ENCODE data around the gene NDUFAF3. TPM values are rescaled to one million over a fixed set of nuclear protein-coding genes. Genes with fewer than 3 reads are reported as not detected.

NDUFAF3 gene
- total RNA-seq, 1 experiment from 2014 or later = 40.7 TPM

DNA sequence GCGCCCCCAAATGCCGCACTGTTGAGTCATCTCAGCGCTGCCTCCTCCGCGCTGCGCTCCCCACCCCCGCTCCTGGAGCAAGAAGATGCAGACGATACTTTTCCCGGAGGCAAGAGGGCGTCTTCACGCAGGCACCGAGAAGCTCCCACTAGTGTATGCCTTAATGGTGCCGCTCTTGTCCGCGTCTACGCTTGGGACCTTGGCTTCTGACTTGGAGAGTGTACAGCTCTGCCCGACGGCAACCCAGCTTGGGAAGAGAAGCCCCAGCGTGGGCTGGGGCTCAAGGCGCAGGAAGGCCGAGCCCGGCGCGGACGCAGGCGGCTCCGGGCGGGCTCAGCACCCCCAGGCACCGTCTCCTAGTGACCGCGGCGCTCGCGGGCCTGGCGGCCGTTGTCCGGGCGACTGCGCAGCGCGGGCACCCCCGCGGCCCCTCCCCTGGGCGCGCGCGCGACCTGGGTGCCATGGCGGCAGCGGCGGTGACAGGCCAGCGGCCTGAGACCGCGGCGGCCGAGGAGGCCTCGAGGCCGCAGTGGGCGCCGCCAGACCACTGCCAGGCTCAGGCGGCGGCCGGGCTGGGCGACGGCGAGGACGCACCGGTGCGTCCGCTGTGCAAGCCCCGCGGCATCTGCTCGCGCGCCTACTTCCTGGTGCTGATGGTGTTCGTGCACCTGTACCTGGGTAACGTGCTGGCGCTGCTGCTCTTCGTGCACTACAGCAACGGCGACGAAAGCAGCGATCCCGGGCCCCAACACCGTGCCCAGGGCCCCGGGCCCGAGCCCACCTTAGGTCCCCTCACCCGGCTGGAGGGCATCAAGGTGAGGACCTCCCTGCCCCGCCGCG is 31.9 kb upstream of the NDUFAF3 start, which contains the start of gene P4HTM:
Gene P4HTM, plus strand, starts transcription at position 446 of the 840 bp plus-strand sequence. Its CDS starts 16 bp downstream, at position 462.
- Histone ChIP-seq H3T11ph (ENCODE audit: low read length) (no peak within 1 kb of the TSS), H3K9ac (ENCODE audit: extremely low read depth, insufficient read length, low read length) (peak within 1 kb of the TSS; percentile 86), H2BK120ac (ENCODE audit: low read depth, low read length, poor library complexity, severe bottlenecking) (no peak within 1 kb of the TSS), H4K91ac (ENCODE audit: insufficient read length, low read depth, low read length) (no peak within 1 kb of the TSS), H2AK5ac (ENCODE audit: insufficient read length, low read length) (no peak within 1 kb of the TSS), H2BK20ac (ENCODE audit: low read depth, low read length, poor library complexity, severe bottlenecking) (no peak within 1 kb of the TSS), H3K23ac (ENCODE audit: insufficient read length, low read depth, low read length) (no peak within 1 kb of the TSS), H3K9me3 (ENCODE audit: control insufficient read depth, low read depth, low read length) (no peaks in the 10 kb centered on the region), H3K14ac (ENCODE audit: insufficient read depth, low read length) (peak within 1 kb of the TSS; percentile 94), H3K23me2 (ENCODE audit: insufficient read length, low read depth, low read length, poor library complexity, severe bottlenecking) (peaks cover 21% of the 10 kb centered on the region), H2BK12ac (ENCODE audit: insufficient read length, low read depth, low read length) (no peak within 1 kb of the TSS), H4K8ac (replicated peaks; ENCODE audit: insufficient read length, low read depth, low read length) (no peak within 1 kb of the TSS), H2BK15ac (ENCODE audit: low read depth, low read length) (no peak within 1 kb of the TSS), H3K27ac (ENCODE audit: insufficient read length, low read depth, low read length) (no peak within 1 kb of the TSS), H2AFZ (ENCODE audit: low read length) (no peak within 1 kb of the TSS), H3K4me1 (ENCODE audit: insufficient read depth, low read length) (peaks cover 11% of the 10 kb centered on the region; the same call in 1 of the 2 replicates), H4K5ac (ENCODE audit: insufficient read length, low read depth, low read length) (peak within 1 kb of the TSS; percentile 79), H4K20me1 (ENCODE audit: control insufficient read depth, insufficient read depth, insufficient read length) (no peaks in the 10 kb centered on the region), H3K18ac (ENCODE audit: insufficient read length, low read depth, low read length) (peak within 1 kb of the TSS; percentile 95), H3K4ac (ENCODE audit: low read depth, low read length) (no peak within 1 kb of the TSS), H3K27me3 (ENCODE audit: insufficient read depth, low read length) (no peaks in the 10 kb centered on the region), H3K4me2 (ENCODE audit: insufficient read depth, insufficient read length, low read length) (peak within 1 kb of the TSS; percentile 90), H3K79me2 (ENCODE audit: insufficient read depth, low read length) (no peaks in the 10 kb centered on the region; the same call in 1 of the 2 replicates), H2BK5ac (ENCODE audit: insufficient read length, low read length) (no peak within 1 kb of the TSS), H3K56ac (ENCODE audit: insufficient read length, low read depth, low read length) (no peak within 1 kb of the TSS), H3K79me1 (ENCODE audit: insufficient read depth, low read depth, low read length, poor library complexity, severe bottlenecking) (no peaks in the 10 kb centered on the region)
- no CpG with 5 or more reads among the region's 91 CpGs for WGBS (ENCODE audit: extremely low coverage, insufficient read length, low lambda C conversion rate)
- H3K27me3 Mint-ChIP-seq (ENCODE audit: low read depth) = no peaks in the 10 kb centered on the region; the same call in 1 of the 2 replicates
- peak; percentile 89 for DNase-seq
- peak within 1 kb of the TSS; percentile 88 to 94 for H3K4me3 Mint-ChIP-seq
- peak within 1 kb of the TSS; percentile 87 to 97 (median 91) for H3K27ac Mint-ChIP-seq
- H3K4me1 Mint-ChIP-seq = peaks cover 20 to 21% of the 10 kb centered on the region in 2 experiments
- TF ChIP-seq, protein P1, sequence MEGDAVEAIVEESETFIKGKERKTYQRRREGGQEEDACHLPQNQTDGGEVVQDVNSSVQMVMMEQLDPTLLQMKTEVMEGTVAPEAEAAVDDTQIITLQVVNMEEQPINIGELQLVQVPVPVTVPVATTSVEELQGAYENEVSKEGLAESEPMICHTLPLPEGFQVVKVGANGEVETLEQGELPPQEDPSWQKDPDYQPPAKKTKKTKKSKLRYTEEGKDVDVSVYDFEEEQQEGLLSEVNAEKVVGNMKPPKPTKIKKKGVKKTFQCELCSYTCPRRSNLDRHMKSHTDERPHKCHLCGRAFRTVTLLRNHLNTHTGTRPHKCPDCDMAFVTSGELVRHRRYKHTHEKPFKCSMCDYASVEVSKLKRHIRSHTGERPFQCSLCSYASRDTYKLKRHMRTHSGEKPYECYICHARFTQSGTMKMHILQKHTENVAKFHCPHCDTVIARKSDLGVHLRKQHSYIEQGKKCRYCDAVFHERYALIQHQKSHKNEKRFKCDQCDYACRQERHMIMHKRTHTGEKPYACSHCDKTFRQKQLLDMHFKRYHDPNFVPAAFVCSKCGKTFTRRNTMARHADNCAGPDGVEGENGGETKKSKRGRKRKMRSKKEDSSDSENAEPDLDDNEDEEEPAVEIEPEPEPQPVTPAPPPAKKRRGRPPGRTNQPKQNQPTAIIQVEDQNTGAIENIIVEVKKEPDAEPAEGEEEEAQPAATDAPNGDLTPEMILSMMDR (conservative IDR thresholded peaks at IDR 0.05) = peak; percentile 34; the same call in 2 of the 3 replicates
- peaks cover 8 to 33% (median 13%) of the 10 kb centered on the region in 3 experiments for H3K36me3 Mint-ChIP-seq (ENCODE audit: insufficient read depth in 1 of 3, low read depth in 3 of 3)
- no peaks in the 10 kb centered on the region for H3K9me3 Mint-ChIP-seq

All from H9 (cell line).